ENCODE results near the gene ZNF527. TPM values are rescaled to one million over a fixed set of nuclear protein-coding genes. Genes with fewer than 3 reads are reported as not detected.
A peak's percentile ranks its signal among the peaks of the same experiment; 100 is the strongest.
"Not testable (repeated sequence)": the region's sequence is repeated elsewhere in the genome, so short reads cannot be mapped to it uniquely, and the experiment has no call there.

ZNF527 gene
- 6.7 TPM for total RNA-seq
- long read RNA-seq, partial matches to known transcripts = 0 of 8 reads
- long read RNA-seq, other reads (novel, unspliced or antisense) = 4 of 8 reads

DNA sequence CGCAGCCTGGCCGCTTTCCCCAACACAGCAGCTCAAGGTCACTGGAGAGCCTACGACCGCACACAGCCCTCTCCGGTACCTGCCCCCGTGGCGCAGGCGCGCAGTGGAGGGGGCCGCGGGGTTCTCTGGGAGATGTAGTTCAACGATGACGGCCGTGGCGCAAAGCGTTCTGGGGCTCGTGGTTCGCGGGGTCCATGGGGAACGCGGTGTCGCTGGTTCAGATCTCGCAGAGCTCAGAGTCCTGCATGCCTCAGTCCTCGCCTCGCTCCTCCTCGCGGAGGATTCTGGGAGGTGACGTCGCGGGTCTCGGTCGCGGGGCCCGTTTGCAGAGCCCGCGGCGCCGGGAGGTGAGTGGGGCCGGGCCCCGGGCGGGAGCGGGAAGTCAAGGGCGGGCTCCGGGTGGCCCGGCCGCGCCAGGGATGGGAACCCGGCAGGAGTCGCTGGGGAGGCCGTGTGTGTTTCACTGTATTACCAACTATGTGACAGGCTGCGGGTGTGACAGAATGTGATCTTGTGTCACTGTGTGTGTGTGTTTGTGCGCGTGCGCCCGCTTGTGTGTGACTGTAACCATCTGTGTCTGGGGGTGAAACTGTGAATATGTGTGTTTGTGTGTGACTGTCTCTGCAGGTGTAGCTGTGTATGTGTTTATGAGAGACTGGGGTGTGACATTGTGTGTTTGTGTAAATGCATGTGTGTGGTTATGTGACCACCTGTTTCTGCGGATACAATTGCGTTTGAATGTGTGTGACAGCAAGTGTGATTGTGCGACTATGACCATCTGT is at the start of gene ZNF527:
Gene ZNF527, plus strand, starts transcription at position 220 of the 782 bp plus-strand sequence. CDS start 3,100 bp downstream, outside the sequence.
- intact Hi-C loops (cut with DNase I) = loop anchor here (1.0 to 5.0 kb wide), 4 partner anchors 39 to 154 kb away; partner anchors contain the start of genes ZNF383, ZNF569 and ZNF793
- DNase-seq (ENCODE audit: low spot score) = peak; percentile 98

DNA sequence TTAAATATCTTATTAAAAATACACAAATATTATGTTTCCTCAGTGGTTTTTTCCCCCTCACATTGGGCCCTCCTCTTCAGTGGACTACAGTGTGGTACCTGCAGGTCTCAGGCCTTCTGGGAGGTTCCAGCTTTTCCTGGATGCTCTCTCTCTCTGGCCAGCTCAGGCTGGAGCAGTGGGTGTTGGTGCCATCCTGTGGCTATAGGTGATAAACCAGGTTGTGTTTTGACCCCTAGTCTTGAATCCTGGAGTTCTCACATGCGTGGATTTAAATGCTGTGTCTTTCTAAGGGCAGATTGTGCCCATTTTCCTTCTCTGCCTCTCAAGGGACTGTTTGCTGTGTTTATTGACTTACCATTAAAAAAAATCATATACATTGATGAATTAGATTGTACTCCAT is 41.2 kb upstream of the ZNF527 start:
- no peak for DNase-seq (ENCODE audit: low spot score)
- intact Hi-C loops (cut with DNase I) = loop anchor here (5.0 kb wide), 1 partner anchor 43 kb away; the partner anchor contains the start of gene ZNF527

DNA sequence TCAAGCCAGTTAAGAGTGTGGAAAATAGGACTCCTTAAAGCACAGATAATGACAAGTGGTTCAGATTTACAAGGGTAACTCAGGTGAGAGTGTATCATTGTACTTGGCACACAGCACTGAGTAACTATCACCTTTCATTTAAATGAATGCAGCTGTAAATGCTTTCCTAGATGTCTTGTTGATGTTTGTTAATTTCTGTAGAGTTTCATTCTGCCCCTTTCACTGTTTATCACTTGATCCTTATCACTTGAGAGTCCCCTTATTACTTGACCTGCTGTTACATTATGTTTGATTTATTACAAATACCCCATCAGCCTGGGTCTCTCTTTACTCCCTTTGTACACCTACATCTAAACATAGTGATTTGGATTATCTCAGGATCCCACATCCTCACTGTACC is 38.1 kb upstream of the ZNF527 start:
- DNase-seq (ENCODE audit: low spot score) = no peak

DNA sequence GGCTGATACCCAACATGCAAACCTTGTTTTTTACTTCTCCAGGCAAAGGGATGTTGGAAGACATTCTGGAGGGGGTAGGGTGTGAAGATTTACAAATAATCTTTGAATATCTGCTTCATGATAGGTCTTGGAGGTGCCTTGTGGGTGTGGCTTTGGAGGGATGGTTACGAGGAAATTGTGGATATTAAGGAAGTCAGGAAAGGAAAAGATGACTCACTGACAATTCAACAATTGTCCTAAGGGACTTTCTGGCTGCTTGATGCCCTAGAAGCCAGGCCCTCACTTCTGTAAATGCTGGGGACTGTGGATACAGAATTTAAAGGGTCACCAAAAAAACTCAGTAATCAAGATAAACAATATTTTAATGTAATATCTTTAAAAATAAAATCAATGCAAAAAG is 37.4 kb upstream of the ZNF527 start:
- intact Hi-C loops (cut with DNase I) = loop anchor here (5.0 kb wide), 1 partner anchor 39 kb away; the partner anchor contains the start of gene ZNF527
- no peak for DNase-seq (ENCODE audit: low spot score)

More for the DNA sequence above, 38.1 kb upstream of the ZNF527 start:
- intact Hi-C loops (cut with DNase I) = loop anchor here (5.0 kb wide), 1 partner anchor 39 kb away; the partner anchor contains the start of gene ZNF527

DNA sequence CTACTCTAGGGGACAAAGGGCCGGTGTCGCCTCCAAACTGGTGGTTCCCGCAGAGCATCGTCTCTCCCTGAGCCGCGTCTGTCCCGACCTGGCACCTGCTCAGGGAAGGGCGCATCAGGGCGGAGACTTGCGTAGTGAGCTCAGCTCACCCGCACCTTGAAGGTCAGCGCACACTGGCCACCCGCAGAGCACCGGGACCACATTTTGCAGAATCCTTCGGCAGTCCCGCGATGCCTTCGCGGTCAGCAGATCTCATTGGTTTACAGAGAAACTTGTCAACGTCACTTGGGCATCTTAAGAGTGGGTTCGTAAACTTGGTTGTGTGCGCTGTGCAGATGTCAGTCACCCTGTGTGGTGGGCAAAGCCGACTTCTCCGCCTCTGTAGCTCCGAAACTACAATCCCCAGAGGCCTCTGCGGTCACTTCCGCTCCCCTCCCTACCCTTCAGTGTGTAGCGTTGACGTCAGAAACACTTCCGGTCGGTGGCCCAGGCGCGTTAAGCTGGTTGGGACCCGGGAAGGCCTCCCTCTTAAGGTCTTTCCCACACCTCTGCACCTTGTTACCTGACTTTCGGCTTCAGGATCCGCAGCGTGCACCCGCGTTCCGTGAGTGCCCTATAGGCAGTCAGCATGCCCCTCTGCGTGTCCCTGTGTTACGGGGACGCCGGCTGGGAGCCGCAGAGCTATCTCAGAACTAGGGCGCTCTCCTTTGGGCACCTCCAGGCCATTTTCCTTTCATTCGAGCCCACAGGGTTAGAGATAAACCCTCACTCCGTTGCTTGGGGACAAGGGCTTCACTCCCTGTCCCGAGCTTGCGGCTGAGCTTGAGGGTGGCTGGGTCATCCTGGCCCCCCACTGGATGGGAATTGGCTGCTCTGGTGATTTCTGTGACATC is 36.5 kb upstream of the ZNF527 start:
- intact Hi-C loops (cut with DNase I) = loop anchor here (5.0 kb wide), 1 partner anchor 38 kb away; the partner anchor contains the start of gene ZNF527
- peak; percentile 96 for DNase-seq (ENCODE audit: low spot score)

DNA sequence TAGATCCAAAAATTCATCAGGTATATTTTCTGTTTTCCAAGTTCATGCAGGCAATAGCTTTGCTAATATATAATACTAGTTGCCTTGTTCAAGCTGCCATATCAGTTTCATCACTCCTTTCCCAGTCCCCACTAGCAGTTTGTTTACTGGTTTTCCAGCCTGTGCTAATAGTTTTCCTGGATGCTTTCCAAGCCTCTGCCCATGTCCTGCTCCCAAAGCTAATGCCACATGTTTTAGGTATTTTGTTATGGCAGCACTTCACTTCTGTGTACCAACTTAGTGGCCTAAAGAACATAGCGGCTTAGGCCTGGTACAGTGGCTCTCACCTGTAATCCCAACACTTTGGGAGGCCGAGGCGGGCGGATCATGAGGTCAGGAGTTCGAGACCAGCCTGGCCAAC is 28.1 kb upstream of the ZNF527 start:
- no peak for DNase-seq (ENCODE audit: low spot score)
- intact Hi-C loops (cut with DNase I) = no loop called here

DNA sequence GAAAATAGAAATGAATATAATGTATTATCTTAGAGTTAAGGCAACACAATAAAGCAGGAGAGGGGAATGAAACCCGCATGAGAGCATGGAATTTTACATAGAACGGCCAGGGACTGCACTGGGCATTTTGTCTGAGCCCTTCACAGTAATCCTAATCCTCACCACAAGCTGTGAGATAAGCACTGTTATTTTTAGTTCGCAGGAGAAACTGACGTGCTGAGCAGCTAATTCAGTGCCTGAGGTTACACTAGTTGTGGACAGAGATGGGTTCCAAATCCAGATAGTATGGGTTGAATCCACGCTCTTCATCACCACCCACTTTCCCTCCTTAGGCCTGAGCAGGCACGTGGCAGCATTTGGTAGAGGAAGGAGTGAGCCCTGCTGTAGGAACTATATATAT is 24.8 kb upstream of the ZNF527 start:
- intact Hi-C loops (cut with DNase I) = no loop called here
- no peak for DNase-seq (ENCODE audit: low spot score)

DNA sequence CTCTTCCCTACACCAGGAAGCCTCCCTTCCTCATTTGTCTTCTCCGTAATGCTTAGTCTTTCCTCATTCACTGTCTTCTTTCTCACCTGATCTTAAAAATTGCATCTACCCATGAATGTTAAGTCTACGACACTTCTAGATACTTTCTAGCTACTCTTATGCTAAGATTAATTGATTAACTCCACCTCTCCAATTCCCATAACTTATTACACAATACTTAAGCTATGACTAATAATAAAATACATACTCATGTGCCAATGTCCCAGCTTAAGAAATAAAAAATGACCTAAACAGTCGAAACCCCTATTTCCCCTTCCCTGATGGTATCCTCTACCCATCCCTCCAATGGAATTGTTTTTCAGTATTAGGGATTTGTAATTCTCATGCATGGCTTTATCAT is 22.8 kb upstream of the ZNF527 start:
- no peak for DNase-seq (ENCODE audit: low spot score)
- intact Hi-C loops (cut with DNase I) = no loop called here

DNA sequence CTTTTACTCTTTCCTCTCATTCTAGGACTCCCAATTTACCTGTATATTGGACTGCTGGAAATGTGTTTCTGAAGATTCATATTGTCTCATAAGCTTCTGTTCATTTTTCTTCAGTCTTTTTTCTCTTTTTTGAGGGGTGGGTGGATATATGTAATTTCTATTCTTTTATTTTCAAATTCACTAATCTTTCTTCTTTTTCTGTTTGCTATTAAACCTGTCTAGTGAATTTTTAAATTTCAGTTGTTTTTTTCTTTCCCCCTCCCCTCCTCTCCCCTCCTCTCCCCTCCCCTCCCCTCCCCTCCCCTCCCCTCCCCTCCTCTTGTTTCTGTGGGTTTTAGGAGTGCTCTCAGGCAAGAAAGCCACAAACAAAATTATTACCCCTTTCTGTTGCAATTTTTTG is 16.9 kb upstream of the ZNF527 start:
- intact Hi-C loops (cut with DNase I) = no loop called here
- DNase-seq (ENCODE audit: low spot score) = no peak

DNA sequence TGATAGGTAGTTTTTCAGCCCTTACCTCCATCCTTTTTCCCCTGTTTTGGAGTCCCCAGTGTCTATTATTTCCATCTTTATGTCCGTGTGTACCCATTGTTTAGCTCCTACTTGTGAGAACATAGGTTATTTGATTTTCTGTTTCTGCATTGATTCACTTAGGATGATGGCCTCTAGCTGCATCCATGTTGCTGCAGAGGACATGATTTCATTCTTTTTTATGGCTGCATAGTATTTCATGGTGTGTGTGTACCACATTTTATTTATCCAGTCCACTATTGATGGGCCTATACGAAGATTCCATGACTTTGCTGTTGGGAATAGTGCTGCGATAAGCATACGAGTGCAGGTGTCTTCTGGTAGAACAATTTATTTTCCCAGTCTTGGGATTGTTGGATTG is 15.0 kb upstream of the ZNF527 start:
- intact Hi-C loops (cut with DNase I) = no loop called here
- no peak for DNase-seq (ENCODE audit: low spot score)

DNA sequence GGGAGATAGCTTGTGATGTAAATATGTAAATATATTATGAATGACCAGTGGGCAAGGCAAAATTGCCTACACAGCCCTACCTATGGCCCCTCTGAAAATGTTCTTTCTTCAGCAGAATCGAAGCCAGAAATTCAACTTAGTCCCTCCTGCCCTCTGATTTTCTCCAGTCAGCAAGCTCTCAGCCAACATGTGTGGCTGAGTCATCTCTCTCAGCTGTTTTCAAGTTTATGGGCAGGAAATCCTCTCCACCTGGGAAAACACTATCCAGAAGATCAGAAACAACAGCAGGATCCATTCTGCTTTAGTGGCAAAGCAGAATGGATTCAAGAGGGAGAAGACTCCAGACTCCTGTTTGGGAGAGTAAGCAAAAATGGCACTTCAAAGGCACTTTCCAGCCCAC is 8.9 kb upstream of the ZNF527 start:
- intact Hi-C loops (cut with DNase I) = no loop called here

DNA sequence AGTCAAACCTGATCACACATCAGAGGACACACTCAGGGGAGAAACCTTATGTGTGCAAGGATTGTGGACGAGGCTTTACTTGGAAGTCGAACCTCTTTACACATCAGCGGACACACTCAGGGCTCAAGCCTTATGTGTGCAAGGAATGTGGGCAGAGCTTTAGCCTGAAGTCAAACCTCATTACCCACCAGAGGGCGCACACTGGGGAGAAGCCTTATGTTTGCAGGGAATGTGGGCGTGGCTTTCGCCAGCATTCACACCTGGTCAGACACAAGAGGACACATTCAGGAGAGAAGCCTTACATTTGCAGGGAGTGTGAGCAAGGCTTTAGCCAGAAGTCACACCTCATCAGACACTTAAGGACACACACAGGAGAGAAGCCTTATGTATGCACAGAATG is 8.2 kb upstream of the ZNF527 start:
- no peak for DNase-seq (ENCODE audit: low spot score)
- intact Hi-C loops (cut with DNase I) = no loop called here

More for the DNA sequence above, 8.9 kb upstream of the ZNF527 start:
- no peak for DNase-seq (ENCODE audit: low spot score)

DNA sequence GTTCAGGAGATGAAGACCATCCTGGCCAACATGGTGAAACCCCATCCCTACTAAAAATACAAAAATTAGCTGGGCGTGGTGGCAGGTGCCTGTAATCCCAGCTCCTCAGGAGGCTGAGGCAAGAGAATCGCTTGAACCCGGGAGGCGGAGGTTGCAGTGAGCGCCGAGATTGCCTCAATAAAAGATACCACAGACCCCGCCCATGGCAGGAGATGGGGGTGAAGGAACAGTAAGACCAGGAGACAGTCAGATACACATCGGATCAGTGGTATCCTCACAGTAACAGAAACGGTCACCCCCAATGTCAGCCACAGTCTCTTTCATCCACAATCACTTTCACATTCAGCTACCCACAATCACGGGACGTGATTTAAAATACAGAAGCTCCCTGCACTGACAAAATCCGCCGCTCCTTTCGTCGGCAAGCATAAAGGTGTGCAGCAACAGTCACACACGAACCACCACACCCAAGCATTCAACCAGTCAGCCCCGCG is 466 bp upstream of the ZNF527 start:
- not testable (repeated sequence) for DNase-seq (ENCODE audit: low spot score)
- intact Hi-C loops (cut with DNase I) = loop anchor here (2.0 to 5.0 kb wide), 3 partner anchors 38 to 153 kb away; partner anchors contain the start of genes ZNF383 and ZNF569

DNA sequence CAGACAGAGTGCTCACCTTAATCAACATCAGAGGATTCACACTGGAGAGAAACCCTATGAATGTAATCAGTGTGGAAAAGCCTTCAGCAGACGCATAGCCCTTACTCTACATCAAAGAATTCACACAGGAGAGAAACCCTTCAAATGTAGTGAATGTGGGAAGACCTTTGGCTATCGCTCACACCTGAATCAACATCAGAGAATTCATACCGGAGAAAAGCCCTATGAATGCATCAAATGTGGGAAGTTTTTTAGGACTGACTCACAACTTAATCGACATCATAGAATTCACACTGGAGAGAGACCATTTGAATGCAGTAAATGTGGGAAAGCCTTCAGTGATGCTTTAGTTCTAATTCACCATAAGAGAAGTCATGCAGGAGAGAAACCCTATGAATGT is 18.3 kb downstream of the ZNF527 start:
- no peak for DNase-seq (ENCODE audit: low spot score)
- intact Hi-C loops (cut with DNase I) = no loop called here

DNA sequence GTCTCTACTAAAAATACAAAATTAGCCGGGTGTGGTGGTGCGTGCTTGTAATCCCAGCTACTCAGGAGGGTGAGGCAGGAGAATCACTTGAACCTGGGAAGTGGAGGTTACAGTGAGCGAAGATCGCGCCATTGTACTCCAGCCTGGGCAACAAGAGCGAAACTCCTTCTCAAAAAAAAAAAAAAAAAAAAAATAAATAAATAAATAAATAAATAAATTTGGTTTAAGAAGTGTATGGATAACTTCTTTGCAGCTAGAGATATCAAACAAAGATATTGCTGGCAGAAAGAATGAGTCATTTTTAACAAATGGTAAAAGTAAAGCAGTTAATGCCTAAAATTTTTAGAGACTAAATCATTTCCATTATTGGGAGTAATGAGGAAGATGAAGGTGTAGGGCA is 20.5 kb downstream of the ZNF527 start:
- intact Hi-C loops (cut with DNase I) = not testable (repeated sequence)

DNA sequence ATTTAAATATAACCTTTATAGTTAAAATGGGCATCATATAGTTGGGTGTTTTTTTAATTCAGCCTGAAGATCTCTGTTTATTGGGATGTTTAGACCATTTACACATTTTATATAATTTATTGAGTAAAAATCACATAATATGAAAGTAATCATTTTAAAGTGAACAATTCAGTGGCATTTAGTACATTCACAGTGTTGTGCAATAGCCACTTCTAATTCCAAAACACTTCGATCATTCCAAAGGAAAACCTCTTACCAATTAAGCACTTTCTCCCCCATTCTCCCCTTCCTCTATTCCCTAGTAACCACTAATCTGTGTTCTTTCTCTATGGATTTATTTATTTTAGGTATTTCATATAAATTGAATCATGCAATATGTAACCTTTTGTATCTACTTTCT is 30.2 kb downstream of the ZNF527 start:
- intact Hi-C loops (cut with DNase I) = no loop called here

More for the DNA sequence above, 20.5 kb downstream of the ZNF527 start:
- DNase-seq (ENCODE audit: low spot score) = not testable (repeated sequence)

DNA sequence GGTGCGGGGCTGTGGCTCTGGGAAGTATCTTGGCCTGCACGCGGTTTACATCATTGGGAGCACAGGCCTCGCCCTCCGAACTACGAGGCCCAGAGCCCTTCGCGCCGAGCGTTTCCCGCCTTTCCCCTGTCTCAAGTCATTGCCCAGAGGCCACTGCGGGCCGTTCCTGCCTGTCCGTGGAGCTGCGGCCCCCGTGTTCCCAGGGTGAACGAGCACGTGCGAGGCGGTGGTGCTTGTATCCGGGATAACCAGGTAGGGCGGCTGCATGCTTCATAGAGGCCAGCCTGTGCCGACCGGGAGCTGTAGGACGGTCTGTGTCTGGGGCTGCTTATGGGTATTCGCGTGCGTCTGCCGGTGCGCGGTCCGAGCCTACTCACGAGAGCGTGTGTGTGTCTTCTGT is 32.5 kb downstream of the ZNF527 start:
- DNase-seq (ENCODE audit: low spot score) = no peak
- intact Hi-C loops (cut with DNase I) = no loop called here

More for the DNA sequence above, 30.2 kb downstream of the ZNF527 start:
- no peak for DNase-seq (ENCODE audit: low spot score)

DNA sequence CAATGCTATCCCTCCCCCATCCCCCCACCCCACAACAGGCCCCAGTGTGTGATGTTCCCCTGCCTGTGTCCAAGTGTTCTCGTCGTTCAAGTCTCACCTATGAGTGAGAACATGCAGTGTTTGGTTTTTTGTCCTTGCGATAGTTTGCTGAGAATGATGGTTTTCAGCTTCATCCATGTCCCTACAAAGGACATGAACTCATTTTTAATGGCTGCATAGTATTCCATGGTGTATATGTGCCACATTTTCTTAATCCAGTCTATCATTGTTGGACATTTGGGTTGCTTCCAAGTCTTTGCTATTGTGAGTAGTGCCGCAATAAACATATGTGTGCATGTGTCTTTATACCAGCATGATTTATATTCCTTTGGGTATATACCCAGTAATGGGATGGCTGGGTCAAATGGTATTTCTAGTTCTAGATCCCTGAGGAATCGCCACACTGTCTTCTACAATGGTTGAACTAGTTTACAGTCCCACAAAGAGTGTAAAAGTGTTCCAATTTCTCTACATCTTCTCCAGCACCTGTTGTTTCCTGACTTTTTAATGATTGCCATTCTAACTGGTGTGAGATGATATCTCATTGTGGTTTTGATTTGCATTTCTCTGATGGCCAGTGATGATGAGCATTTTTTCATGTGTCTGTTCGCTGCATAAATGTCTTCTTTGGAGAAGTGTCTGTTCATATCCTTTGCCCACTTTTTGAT is 35.4 kb downstream of the ZNF527 start:
- intact Hi-C loops (cut with DNase I) = not testable (repeated sequence)

DNA sequence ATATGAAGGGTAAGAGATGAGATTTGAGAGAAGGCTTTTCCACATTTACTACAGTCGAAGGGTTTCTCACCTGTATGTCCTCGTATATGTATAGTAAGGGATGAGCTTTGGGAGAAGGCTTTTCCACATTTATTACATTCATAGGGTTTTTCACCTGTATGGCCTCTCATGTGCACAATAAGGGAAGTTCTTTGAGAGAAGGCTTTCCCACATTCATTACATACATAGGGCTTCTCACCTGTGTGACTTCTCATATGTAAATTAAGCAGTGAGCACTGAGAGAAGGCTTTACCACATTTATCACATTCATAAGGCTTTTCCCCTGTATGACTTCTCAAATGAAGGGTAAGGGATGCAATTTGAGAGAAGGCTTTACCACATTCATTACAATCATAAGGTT is 41.8 kb downstream of the ZNF527 start:
- DNase-seq (ENCODE audit: low spot score) = no peak
- intact Hi-C loops (cut with DNase I) = no loop called here

More for the DNA sequence above, 35.4 kb downstream of the ZNF527 start:
- not testable (repeated sequence) for DNase-seq (ENCODE audit: low spot score)
